Measurements from ENCODE around the gene MEA1. TPM values are rescaled to one million over a fixed set of nuclear protein-coding genes. Genes with fewer than 3 reads are reported as not detected.

MEA1 gene
- total and polyA plus RNA-seq, 2 experiments from 2014 or later = 70.5 to 205 TPM

DNA sequence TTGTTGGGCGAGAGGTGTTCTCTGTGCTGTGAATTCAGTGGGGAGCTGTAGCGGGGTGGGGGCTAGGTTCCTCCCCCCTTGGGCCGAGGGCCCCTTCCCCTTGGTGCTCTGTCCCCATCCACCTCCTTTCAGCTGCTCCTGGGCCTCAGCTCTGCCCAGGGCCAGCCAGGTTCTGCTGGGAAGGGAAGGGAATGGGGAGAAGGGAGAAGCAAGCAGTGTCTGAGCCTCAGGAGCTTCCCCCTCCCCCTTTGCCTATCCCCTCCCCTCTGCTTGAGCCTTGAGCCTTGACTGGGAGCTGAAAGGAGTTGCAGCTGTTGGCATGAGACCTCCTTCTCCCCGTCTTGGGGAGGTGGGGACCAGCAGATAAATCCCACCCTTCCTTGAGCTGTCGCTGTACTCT is 7.1 kb upstream of the MEA1 start:
- Histone ChIP-seq H3K27ac (ENCODE audit: low read depth) (peak overlapping the region; percentile 90), H2AFZ (no peak overlapping the region), H3K9me2 (ENCODE audit: insufficient read depth) (no peaks in the 10 kb centered on the region), H3K27me3 (ENCODE audit: insufficient read depth) (no peaks in the 10 kb centered on the region), H4K20me1 (replicated peaks; ENCODE audit: insufficient read depth) (peaks cover 14% of the 10 kb centered on the region), H3F3A (replicated peaks; ENCODE audit: low read depth) (peaks cover 24% of the 10 kb centered on the region), H3K4me1 (ENCODE audit: insufficient read depth) (0 out of 2 replicates have a peak, but pooled peaks cover 7% of the 10 kb centered on the region), H3K36me3 (ENCODE audit: insufficient read depth) (peaks cover 28% of the 10 kb centered on the region), H3K4me3 (peak overlapping the region; percentile 100), H3K79me2 (replicated peaks; ENCODE audit: insufficient read depth) (peaks cover 44% of the 10 kb centered on the region), H3K4me2 (peak overlapping the region; percentile 83)
- DNase-seq (ENCODE audit: low spot score) (peak; percentile 74), ATAC-seq (peak; percentile 80)
- Mint-ChIP-seq H3K36me3 (ENCODE audit: low read depth) (peaks cover 71% of the 10 kb centered on the region), H3K9me3 (no peaks in the 10 kb centered on the region; the same call in 1 of the 3 replicates), H3K27ac (peak overlapping the region; percentile 91), H3K4me3 (peak overlapping the region; percentile 100), H3K27me3 (ENCODE audit: insufficient read depth, low read depth, poor library complexity) (peaks cover 7% of the 10 kb centered on the region), H3K4me1 (peaks cover 13% of the 10 kb centered on the region)
- no peak for TF ChIP-seq NANOG (IDR thresholded peaks at IDR 0.05; ENCODE audit: borderline replicate concordance)
- no peak for TF ChIP-seq REST (IDR thresholded peaks at IDR 0.05; ENCODE audit: unreplicated experiment)
- TF ChIP-seq, protein P1, sequence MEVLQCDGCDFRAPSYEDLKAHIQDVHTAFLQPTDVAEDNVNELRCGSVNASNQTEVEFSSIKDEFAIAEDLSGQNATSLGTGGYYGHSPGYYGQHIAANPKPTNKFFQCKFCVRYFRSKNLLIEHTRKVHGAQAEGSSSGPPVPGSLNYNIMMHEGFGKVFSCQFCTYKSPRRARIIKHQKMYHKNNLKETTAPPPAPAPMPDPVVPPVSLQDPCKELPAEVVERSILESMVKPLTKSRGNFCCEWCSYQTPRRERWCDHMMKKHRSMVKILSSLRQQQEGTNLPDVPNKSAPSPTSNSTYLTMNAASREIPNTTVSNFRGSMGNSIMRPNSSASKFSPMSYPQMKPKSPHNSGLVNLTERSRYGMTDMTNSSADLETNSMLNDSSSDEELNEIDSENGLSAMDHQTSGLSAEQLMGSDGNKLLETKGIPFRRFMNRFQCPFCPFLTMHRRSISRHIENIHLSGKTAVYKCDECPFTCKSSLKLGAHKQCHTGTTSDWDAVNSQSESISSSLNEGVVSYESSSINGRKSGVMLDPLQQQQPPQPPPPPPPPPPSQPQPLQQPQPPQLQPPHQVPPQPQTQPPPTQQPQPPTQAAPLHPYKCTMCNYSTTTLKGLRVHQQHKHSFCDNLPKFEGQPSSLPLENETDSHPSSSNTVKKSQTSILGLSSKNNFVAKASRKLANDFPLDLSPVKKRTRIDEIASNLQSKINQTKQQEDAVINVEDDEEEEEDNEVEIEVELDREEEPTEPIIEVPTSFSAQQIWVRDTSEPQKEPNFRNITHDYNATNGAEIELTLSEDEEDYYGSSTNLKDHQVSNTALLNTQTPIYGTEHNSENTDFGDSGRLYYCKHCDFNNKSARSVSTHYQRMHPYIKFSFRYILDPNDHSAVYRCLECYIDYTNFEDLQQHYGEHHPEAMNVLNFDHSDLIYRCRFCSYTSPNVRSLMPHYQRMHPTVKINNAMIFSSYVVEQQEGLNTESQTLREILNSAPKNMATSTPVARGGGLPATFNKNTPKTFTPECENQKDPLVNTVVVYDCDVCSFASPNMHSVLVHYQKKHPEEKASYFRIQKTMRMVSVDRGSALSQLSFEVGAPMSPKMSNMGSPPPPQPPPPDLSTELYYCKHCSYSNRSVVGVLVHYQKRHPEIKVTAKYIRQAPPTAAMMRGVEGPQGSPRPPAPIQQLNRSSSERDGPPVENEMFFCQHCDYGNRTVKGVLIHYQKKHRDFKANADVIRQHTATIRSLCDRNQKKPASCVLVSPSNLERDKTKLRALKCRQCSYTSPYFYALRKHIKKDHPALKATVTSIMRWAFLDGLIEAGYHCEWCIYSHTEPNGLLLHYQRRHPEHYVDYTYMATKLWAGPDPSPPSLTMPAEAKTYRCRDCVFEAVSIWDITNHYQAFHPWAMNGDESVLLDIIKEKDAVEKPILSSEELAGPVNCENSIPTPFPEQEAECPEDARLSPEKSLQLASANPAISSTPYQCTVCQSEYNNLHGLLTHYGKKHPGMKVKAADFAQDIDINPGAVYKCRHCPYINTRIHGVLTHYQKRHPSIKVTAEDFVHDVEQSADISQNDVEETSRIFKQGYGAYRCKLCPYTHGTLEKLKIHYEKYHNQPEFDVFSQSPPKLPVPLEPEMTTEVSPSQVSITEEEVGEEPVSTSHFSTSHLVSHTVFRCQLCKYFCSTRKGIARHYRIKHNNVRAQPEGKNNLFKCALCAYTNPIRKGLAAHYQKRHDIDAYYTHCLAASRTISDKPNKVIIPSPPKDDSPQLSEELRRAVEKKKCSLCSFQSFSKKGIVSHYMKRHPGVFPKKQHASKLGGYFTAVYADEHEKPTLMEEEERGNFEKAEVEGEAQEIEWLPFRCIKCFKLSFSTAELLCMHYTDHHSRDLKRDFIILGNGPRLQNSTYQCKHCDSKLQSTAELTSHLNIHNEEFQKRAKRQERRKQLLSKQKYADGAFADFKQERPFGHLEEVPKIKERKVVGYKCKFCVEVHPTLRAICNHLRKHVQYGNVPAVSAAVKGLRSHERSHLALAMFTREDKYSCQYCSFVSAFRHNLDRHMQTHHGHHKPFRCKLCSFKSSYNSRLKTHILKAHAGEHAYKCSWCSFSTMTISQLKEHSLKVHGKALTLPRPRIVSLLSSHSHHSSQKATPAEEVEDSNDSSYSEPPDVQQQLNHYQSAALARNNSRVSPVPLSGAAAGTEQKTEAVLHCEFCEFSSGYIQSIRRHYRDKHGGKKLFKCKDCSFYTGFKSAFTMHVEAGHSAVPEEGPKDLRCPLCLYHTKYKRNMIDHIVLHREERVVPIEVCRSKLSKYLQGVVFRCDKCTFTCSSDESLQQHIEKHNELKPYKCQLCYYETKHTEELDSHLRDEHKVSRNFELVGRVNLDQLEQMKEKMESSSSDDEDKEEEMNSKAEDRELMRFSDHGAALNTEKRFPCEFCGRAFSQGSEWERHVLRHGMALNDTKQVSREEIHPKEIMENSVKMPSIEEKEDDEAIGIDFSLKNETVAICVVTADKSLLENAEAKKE (CRISPR knock-in tag; IDR thresholded peaks at IDR 0.05) = no peak
- TF ChIP-seq ZNF114 (CRISPR knock-in tag; IDR thresholded peaks at IDR 0.05) = no peak
- TF ChIP-seq STAT1 (IDR thresholded peaks at IDR 0.05; ENCODE audit: unreplicated experiment) = no peak
- TF ChIP-seq, protein P2, sequence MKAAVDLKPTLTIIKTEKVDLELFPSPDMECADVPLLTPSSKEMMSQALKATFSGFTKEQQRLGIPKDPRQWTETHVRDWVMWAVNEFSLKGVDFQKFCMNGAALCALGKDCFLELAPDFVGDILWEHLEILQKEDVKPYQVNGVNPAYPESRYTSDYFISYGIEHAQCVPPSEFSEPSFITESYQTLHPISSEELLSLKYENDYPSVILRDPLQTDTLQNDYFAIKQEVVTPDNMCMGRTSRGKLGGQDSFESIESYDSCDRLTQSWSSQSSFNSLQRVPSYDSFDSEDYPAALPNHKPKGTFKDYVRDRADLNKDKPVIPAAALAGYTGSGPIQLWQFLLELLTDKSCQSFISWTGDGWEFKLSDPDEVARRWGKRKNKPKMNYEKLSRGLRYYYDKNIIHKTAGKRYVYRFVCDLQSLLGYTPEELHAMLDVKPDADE (IDR thresholded peaks at IDR 0.05) = no peak
- no peak for TF ChIP-seq EZH2phosphoT487 (IDR thresholded peaks at IDR 0.05; ENCODE audit: unreplicated experiment)
- no peak for TF ChIP-seq POLR2AphosphoS5 (IDR thresholded peaks at IDR 0.05; ENCODE audit: low read depth)
- no peak for TF ChIP-seq EZH2 (IDR thresholded peaks at IDR 0.05; ENCODE audit: low read depth, unreplicated experiment)
- no peak for TF ChIP-seq ZNF331 (CRISPR knock-in tag; IDR thresholded peaks at IDR 0.05; ENCODE audit: low read depth)
- no peak for TF ChIP-seq JUNB (IDR thresholded peaks at IDR 0.05; ENCODE audit: unreplicated experiment)
- no peak for TF ChIP-seq CREB1 (CRISPR knock-in tag; IDR thresholded peaks at IDR 0.05; ENCODE audit: low read depth)
- TF ChIP-seq, protein P3, sequence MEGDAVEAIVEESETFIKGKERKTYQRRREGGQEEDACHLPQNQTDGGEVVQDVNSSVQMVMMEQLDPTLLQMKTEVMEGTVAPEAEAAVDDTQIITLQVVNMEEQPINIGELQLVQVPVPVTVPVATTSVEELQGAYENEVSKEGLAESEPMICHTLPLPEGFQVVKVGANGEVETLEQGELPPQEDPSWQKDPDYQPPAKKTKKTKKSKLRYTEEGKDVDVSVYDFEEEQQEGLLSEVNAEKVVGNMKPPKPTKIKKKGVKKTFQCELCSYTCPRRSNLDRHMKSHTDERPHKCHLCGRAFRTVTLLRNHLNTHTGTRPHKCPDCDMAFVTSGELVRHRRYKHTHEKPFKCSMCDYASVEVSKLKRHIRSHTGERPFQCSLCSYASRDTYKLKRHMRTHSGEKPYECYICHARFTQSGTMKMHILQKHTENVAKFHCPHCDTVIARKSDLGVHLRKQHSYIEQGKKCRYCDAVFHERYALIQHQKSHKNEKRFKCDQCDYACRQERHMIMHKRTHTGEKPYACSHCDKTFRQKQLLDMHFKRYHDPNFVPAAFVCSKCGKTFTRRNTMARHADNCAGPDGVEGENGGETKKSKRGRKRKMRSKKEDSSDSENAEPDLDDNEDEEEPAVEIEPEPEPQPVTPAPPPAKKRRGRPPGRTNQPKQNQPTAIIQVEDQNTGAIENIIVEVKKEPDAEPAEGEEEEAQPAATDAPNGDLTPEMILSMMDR (conservative IDR thresholded peaks at IDR 0.05; ENCODE audit: low read depth in 2 of 2) = no peak
